ENCODE data around the gene TRNAU1AP. TPM values are rescaled to one million over a fixed set of nuclear protein-coding genes. Genes with fewer than 3 reads are reported as not detected.
A peak's percentile ranks its signal among the peaks of the same experiment; 100 is the strongest.

The TRNAU1AP gene
- total and polyA plus RNA-seq, 2 of the 13 experiments (the other 11 are each of a cell fraction or from before 2014, with no cell fraction given), result 29.0 to 42.9 TPM

DNA sequence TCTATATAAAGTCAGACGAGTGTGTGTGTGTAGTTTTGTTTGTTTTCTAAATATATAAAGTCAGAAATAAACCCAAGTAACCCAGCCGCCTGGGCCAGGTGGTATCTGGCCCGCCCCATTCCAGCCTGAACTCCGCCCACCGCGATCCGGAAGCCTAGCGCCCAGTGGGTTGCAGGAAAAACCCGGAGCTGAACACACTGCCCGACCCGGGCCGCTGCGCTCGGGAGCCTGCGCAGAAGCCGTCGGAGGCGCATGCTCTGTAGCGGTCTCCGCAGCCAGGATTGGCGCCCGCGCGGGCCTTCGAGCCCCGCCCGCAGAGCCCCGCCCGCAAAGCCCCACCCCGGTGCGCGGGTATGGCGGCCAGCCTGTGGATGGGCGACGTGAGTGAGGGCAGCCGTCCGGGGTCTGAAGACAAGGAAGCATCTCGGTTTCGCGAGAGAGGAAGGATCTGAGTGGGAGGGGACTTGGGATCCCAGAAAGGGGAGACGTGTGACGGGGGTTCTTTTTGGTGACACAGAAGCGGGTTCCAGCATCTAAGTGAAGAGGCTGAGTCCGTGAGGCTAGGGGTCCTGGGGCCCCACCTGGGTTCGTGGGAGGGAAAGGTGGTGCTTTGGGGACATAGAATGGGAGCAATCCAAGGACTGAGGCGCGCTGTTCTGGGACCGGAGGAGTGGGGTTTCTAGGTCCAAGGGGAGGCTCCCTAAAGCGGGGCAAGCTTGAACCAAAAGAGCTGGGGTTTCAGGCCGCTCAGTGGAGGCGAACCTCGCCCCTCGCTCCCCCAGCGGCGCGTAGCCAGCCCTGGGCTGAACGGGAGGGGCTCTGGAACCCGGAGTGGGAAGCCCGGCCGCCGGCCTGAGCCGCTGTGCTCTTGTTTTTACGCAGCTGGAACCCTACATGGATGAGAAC lies at the start of gene TRNAU1AP (continued):
- TF ChIP-seq, protein P1, sequence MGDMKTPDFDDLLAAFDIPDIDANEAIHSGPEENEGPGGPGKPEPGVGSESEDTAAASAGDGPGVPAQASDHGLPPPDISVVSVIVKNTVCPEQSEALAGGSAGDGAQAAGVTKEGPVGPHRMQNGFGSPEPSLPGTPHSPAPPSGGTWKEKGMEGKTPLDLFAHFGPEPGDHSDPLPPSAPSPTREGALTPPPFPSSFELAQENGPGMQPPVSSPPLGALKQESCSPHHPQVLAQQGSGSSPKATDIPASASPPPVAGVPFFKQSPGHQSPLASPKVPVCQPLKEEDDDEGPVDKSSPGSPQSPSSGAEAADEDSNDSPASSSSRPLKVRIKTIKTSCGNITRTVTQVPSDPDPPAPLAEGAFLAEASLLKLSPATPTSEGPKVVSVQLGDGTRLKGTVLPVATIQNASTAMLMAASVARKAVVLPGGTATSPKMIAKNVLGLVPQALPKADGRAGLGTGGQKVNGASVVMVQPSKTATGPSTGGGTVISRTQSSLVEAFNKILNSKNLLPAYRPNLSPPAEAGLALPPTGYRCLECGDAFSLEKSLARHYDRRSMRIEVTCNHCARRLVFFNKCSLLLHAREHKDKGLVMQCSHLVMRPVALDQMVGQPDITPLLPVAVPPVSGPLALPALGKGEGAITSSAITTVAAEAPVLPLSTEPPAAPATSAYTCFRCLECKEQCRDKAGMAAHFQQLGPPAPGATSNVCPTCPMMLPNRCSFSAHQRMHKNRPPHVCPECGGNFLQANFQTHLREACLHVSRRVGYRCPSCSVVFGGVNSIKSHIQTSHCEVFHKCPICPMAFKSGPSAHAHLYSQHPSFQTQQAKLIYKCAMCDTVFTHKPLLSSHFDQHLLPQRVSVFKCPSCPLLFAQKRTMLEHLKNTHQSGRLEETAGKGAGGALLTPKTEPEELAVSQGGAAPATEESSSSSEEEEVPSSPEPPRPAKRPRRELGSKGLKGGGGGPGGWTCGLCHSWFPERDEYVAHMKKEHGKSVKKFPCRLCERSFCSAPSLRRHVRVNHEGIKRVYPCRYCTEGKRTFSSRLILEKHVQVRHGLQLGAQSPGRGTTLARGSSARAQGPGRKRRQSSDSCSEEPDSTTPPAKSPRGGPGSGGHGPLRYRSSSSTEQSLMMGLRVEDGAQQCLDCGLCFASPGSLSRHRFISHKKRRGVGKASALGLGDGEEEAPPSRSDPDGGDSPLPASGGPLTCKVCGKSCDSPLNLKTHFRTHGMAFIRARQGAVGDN (CRISPR knock-in tag; IDR thresholded peaks at IDR 0.05), result peak; percentile 93
- TF ChIP-seq, protein P2, sequence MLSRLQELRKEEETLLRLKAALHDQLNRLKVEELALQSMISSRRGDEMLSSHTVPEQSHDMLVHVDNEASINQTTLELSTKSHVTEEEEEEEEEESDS (CRISPR knock-in tag; IDR thresholded peaks at IDR 0.05; ENCODE audit: borderline replicate concordance), result no peak
- no peak for TF ChIP-seq LRRFIP1 (CRISPR knock-in tag; conservative IDR thresholded peaks at IDR 0.05)
- no peak for TF ChIP-seq ZFP36L2 (CRISPR knock-in tag; IDR thresholded peaks at IDR 0.05)
- peak; percentile 51; the same call in 1 of the 2 replicates for TF ChIP-seq KDM5A (IDR thresholded peaks at IDR 0.05; ENCODE audit: borderline replicate concordance, low read length)
- no peak for TF ChIP-seq NR3C1 (CRISPR knock-in tag; IDR thresholded peaks at IDR 0.05)
- TF ChIP-seq, protein P3, sequence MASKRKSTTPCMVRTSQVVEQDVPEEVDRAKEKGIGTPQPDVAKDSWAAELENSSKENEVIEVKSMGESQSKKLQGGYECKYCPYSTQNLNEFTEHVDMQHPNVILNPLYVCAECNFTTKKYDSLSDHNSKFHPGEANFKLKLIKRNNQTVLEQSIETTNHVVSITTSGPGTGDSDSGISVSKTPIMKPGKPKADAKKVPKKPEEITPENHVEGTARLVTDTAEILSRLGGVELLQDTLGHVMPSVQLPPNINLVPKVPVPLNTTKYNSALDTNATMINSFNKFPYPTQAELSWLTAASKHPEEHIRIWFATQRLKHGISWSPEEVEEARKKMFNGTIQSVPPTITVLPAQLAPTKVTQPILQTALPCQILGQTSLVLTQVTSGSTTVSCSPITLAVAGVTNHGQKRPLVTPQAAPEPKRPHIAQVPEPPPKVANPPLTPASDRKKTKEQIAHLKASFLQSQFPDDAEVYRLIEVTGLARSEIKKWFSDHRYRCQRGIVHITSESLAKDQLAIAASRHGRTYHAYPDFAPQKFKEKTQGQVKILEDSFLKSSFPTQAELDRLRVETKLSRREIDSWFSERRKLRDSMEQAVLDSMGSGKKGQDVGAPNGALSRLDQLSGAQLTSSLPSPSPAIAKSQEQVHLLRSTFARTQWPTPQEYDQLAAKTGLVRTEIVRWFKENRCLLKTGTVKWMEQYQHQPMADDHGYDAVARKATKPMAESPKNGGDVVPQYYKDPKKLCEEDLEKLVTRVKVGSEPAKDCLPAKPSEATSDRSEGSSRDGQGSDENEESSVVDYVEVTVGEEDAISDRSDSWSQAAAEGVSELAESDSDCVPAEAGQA (IDR thresholded peaks at IDR 0.05; ENCODE audit: low read depth), result peak; percentile 65; the same call in 1 of the 2 replicates
- TF ChIP-seq, protein P3 (CRISPR knock-in tag; IDR thresholded peaks at IDR 0.05; ENCODE audit: borderline replicate concordance), result 0 out of 2 replicates have a peak, but pooled peaks have one; percentile 37
- no peak for TF ChIP-seq HNRNPL (IDR thresholded peaks at IDR 0.05; ENCODE audit: low read depth, low read length)
- TF ChIP-seq FOXC1 (CRISPR knock-in tag; IDR thresholded peaks at IDR 0.05; ENCODE audit: borderline replicate concordance), result no peak; the same call in 1 of the 2 replicates
- no peak for TF ChIP-seq ZNF281 (CRISPR knock-in tag; IDR thresholded peaks at IDR 0.05; ENCODE audit: borderline replicate concordance)
